ENCODE measurements around the gene PCDHGC3.

DNA sequence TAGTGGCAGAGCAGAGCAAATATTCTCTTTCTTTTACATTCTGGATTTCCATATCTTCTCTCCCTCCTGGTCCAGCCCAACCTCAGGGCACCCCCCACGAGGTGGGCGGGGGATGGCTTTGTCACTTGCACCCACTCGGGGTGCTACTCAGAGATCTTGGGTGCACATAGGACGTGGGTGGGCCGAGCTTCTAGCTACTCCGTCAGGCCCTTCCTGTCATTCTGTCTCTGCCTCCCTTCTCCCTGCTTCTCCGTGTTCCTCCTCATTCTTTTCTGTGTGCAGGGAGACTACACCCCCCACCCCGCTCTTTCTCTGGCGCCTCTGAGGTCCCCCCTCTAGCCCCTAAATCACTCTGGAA, 32.7 kb downstream of the PCDHGC3 start:
- no peak for TF ChIP-seq CTCF (IDR thresholded peaks at IDR 0.05)
- TF ChIP-seq SP1 (CRISPR knock-in tag; conservative IDR thresholded peaks at IDR 0.05): no peak
- no peak for TF ChIP-seq FOXJ3 (CRISPR knock-in tag; IDR thresholded peaks at IDR 0.05; ENCODE audit: borderline replicate concordance)
- TF ChIP-seq MAX (CRISPR knock-in tag; IDR thresholded peaks at IDR 0.05): no peak
- no peak for TF ChIP-seq ZBTB21 (CRISPR knock-in tag; IDR thresholded peaks at IDR 0.05; ENCODE audit: borderline replicate concordance)
- no peak for TF ChIP-seq ZNF317 (CRISPR knock-in tag; IDR thresholded peaks at IDR 0.05; ENCODE audit: borderline replicate concordance, low read depth)
- TF ChIP-seq ZNF138 (CRISPR knock-in tag; conservative IDR thresholded peaks at IDR 0.05): no peak
- TF ChIP-seq, protein P1, sequence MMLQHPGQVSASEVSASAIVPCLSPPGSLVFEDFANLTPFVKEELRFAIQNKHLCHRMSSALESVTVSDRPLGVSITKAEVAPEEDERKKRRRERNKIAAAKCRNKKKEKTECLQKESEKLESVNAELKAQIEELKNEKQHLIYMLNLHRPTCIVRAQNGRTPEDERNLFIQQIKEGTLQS (CRISPR knock-in tag; conservative IDR thresholded peaks at IDR 0.05): no peak
- no peak for TF ChIP-seq ZNF219 (CRISPR knock-in tag; IDR thresholded peaks at IDR 0.05; ENCODE audit: borderline replicate concordance)
- no peak for TF ChIP-seq ESRRA (CRISPR knock-in tag; IDR thresholded peaks at IDR 0.05; ENCODE audit: borderline replicate concordance)
- no peak for TF ChIP-seq OVOL2 (CRISPR knock-in tag; IDR thresholded peaks at IDR 0.05; ENCODE audit: borderline replicate concordance)
- TF ChIP-seq, protein P2, sequence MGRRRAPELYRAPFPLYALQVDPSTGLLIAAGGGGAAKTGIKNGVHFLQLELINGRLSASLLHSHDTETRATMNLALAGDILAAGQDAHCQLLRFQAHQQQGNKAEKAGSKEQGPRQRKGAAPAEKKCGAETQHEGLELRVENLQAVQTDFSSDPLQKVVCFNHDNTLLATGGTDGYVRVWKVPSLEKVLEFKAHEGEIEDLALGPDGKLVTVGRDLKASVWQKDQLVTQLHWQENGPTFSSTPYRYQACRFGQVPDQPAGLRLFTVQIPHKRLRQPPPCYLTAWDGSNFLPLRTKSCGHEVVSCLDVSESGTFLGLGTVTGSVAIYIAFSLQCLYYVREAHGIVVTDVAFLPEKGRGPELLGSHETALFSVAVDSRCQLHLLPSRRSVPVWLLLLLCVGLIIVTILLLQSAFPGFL (CRISPR knock-in tag; IDR thresholded peaks at IDR 0.05; ENCODE audit: borderline replicate concordance): no peak
- TF ChIP-seq NFE2L1 (CRISPR knock-in tag; IDR thresholded peaks at IDR 0.05): no peak
- TF ChIP-seq AFF4 (CRISPR knock-in tag; IDR thresholded peaks at IDR 0.05; ENCODE audit: borderline replicate concordance): no peak

Data from WTC11 (cell line).